ENCODE data around the gene ACTR6.
"Not testable (repeated sequence)": the region's sequence is repeated elsewhere in the genome, so short reads cannot be mapped to it uniquely, and the experiment has no call there.

ACTR6 gene

DNA sequence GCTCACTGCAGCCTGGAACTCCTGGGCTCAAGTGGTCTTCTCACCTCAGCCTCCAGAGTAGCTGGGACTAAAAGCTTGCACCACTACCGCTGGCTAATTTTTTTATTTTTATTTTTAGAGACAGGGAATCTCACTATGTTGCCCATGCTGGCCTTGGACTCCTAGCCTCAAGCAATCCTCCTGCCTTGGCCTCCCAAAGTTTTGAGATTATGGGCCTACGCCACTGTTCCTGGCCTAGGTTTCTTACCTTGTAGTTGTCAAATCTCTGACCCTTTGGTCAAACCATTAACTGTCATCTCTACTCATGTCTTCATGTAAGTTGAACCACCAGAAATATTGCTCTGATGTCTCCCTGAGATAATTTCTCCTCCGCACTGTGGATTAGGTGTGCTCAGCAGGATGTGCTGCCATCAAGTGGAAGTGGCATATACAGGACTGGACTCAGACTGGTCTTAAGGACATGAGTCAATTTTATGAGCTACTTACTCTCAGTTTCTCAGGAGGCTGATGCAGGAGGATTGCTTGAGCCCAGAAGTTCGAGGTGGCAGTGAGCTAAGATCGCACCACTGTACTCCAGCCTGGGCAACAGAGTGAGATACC, 28.5 kb downstream of the ACTR6 start:
- Histone ChIP-seq H3K4me1 (ENCODE audit: insufficient read depth, low read length) (no peaks in the 10 kb centered on the region), H3K36me3 (ENCODE audit: insufficient read depth, low read depth, low read length) (peaks cover 13% of the 10 kb centered on the region), H3K27me3 (ENCODE audit: insufficient read depth, low read length) (no peaks in the 10 kb centered on the region), H3K9me3 (ENCODE audit: insufficient read depth, low read depth, low read length) (no peaks in the 10 kb centered on the region), H3K9ac (ENCODE audit: low read depth, low read length) (no peak overlapping the region), H3K4me3 (ENCODE audit: low read length) (no peak overlapping the region), H3K27ac (ENCODE audit: low read length) (no peak overlapping the region)

- H3K9ac ChIP-seq (ENCODE audit: low read depth, low read length) = no peak overlapping the region
- no peak overlapping the region for H3K27ac ChIP-seq (ENCODE audit: low read length)
- no peaks in the 10 kb centered on the region for H3K9me3 ChIP-seq (ENCODE audit: insufficient read depth, low read depth, low read length)
- H3K4me1 ChIP-seq (ENCODE audit: insufficient read depth, low read length) = no peaks in the 10 kb centered on the region
- H3K36me3 ChIP-seq (ENCODE audit: insufficient read depth, low read depth, low read length) = peaks cover 7% of the 10 kb centered on the region
- H3K4me3 ChIP-seq (ENCODE audit: low read length) = no peak overlapping the region
- no peaks in the 10 kb centered on the region for H3K27me3 ChIP-seq (ENCODE audit: insufficient read depth, low read length)
Observed at GRCh38 chr12:100229876-100230275, 29.3 kb downstream of the ACTR6 start.

GRCh38 chr12:100231873-100232272, 31.3 kb downstream of the ACTR6 start:
- H3K27ac ChIP-seq (ENCODE audit: low read length); H3K36me3 ChIP-seq (ENCODE audit: insufficient read depth, low read depth, low read length); H3K4me3 ChIP-seq (ENCODE audit: low read length); H3K4me1 ChIP-seq (ENCODE audit: insufficient read depth, low read length); H3K27me3 ChIP-seq (ENCODE audit: insufficient read depth, low read length); H3K9ac ChIP-seq (ENCODE audit: low read depth, low read length); H3K9me3 ChIP-seq (ENCODE audit: insufficient read depth, low read depth, low read length): not testable (repeated sequence)

- Histone ChIP-seq H3K4me3 (ENCODE audit: low read length) (no peak overlapping the region), H3K4me1 (ENCODE audit: insufficient read depth, low read length) (no peaks in the 10 kb centered on the region), H3K27me3 (ENCODE audit: insufficient read depth, low read length) (no peaks in the 10 kb centered on the region), H3K9me3 (ENCODE audit: insufficient read depth, low read depth, low read length) (no peaks in the 10 kb centered on the region), H3K9ac (ENCODE audit: low read depth, low read length) (no peak overlapping the region), H3K36me3 (ENCODE audit: insufficient read depth, low read depth, low read length) (no peaks in the 10 kb centered on the region), H3K27ac (ENCODE audit: low read length) (no peak overlapping the region)
Observed at GRCh38 chr12:100234166-100234565, 33.6 kb downstream of the ACTR6 start.

GRCh38 chr12:100234591-100235304, 34.1 kb downstream of the ACTR6 start:
- H3K9me3 ChIP-seq (ENCODE audit: insufficient read depth, low read depth, low read length) = no peaks in the 10 kb centered on the region
- H3K27me3 ChIP-seq (ENCODE audit: insufficient read depth, low read length) = no peaks in the 10 kb centered on the region
- no peak overlapping the region for H3K27ac ChIP-seq (ENCODE audit: low read length)
- H3K36me3 ChIP-seq (ENCODE audit: insufficient read depth, low read depth, low read length) = no peaks in the 10 kb centered on the region
- H3K9ac ChIP-seq (ENCODE audit: low read depth, low read length) = no peak overlapping the region
- no peak overlapping the region for H3K4me3 ChIP-seq (ENCODE audit: low read length)
- H3K4me1 ChIP-seq (ENCODE audit: insufficient read depth, low read length) = no peaks in the 10 kb centered on the region

DNA sequence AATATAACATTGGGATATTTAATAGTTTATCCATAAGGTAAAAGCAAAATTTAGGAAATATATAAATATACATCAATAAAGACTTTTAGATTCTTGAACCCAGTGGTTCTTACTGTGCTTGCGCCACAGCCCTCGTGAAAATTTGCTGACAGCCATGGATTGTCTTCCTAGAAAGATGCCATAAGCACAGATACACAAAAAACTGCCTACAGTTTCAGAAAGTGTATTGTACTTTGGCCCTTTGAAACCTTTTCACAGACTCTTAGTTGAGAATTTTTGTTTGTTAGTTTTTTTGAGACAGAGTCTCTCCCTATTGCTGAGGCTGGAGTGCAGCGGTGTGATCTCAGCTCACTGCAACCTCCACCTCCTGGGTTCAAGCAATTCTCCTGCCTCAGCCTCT, 38.2 kb downstream of the ACTR6 start:
- Histone ChIP-seq H3K9ac (ENCODE audit: low read depth, low read length) (no peak overlapping the region), H3K36me3 (ENCODE audit: insufficient read depth, low read depth, low read length) (no peaks in the 10 kb centered on the region), H3K4me3 (ENCODE audit: low read length) (no peak overlapping the region), H3K4me1 (ENCODE audit: insufficient read depth, low read length) (no peaks in the 10 kb centered on the region), H3K27me3 (ENCODE audit: insufficient read depth, low read length) (no peaks in the 10 kb centered on the region), H3K27ac (ENCODE audit: low read length) (no peak overlapping the region), H3K9me3 (ENCODE audit: insufficient read depth, low read depth, low read length) (no peaks in the 10 kb centered on the region)

- Histone ChIP-seq H3K27ac (ENCODE audit: low read length) (no peak overlapping the region), H3K9ac (ENCODE audit: low read depth, low read length) (no peak overlapping the region), H3K36me3 (ENCODE audit: insufficient read depth, low read depth, low read length) (no peaks in the 10 kb centered on the region), H3K27me3 (ENCODE audit: insufficient read depth, low read length) (no peaks in the 10 kb centered on the region), H3K9me3 (ENCODE audit: insufficient read depth, low read depth, low read length) (no peaks in the 10 kb centered on the region), H3K4me1 (ENCODE audit: insufficient read depth, low read length) (no peaks in the 10 kb centered on the region), H3K4me3 (ENCODE audit: low read length) (no peak overlapping the region)
Observed at GRCh38 chr12:100239589-100239988, 39.0 kb downstream of the ACTR6 start.

GRCh38 chr12:100243137-100243536, 42.5 kb downstream of the ACTR6 start:
- no peak overlapping the region for H3K9ac ChIP-seq (ENCODE audit: low read depth, low read length)
- no peaks in the 10 kb centered on the region for H3K27me3 ChIP-seq (ENCODE audit: insufficient read depth, low read length)
- H3K27ac ChIP-seq (ENCODE audit: low read length) = no peak overlapping the region
- H3K9me3 ChIP-seq (ENCODE audit: insufficient read depth, low read depth, low read length) = no peaks in the 10 kb centered on the region
- no peaks in the 10 kb centered on the region for H3K4me1 ChIP-seq (ENCODE audit: insufficient read depth, low read length)
- H3K36me3 ChIP-seq (ENCODE audit: insufficient read depth, low read depth, low read length) = no peaks in the 10 kb centered on the region
- no peak overlapping the region for H3K4me3 ChIP-seq (ENCODE audit: low read length)

GRCh38 chr12:100247765-100248164, 47.1 kb downstream of the ACTR6 start:
- Histone ChIP-seq H3K4me1 (ENCODE audit: insufficient read depth, low read length) (no peaks in the 10 kb centered on the region), H3K4me3 (ENCODE audit: low read length) (no peak overlapping the region), H3K9ac (ENCODE audit: low read depth, low read length) (no peak overlapping the region), H3K27me3 (ENCODE audit: insufficient read depth, low read length) (no peaks in the 10 kb centered on the region), H3K36me3 (ENCODE audit: insufficient read depth, low read depth, low read length) (no peaks in the 10 kb centered on the region), H3K9me3 (ENCODE audit: insufficient read depth, low read depth, low read length) (no peaks in the 10 kb centered on the region), H3K27ac (ENCODE audit: low read length) (no peak overlapping the region)

DNA sequence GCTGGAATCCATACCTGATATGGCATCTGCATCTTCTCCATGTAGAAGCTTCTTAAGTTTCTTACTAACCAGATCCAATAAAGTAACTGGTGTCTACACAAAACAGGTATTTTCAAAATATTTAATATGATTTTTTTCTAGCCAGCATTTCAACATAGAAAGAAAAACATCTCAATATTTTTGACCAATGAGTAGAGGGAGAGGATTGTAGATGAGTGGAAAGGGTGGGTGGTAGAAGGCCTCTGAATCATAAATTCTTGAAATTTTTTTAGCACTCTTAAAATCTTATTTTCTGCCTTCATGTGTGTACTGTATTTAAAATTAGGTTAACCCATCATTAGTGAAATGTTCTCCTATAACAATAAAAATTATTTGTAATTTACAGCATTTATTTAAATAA, 48.3 kb downstream of the ACTR6 start:
- no peaks in the 10 kb centered on the region for H3K27me3 ChIP-seq (ENCODE audit: insufficient read depth, low read length)
- H3K36me3 ChIP-seq (ENCODE audit: insufficient read depth, low read depth, low read length) = no peaks in the 10 kb centered on the region
- H3K4me1 ChIP-seq (ENCODE audit: insufficient read depth, low read length) = no peaks in the 10 kb centered on the region
- no peak overlapping the region for H3K4me3 ChIP-seq (ENCODE audit: low read length)
- no peaks in the 10 kb centered on the region for H3K9me3 ChIP-seq (ENCODE audit: insufficient read depth, low read depth, low read length)
- no peak overlapping the region for H3K27ac ChIP-seq (ENCODE audit: low read length)
- no peak overlapping the region for H3K9ac ChIP-seq (ENCODE audit: low read depth, low read length)

DNA sequence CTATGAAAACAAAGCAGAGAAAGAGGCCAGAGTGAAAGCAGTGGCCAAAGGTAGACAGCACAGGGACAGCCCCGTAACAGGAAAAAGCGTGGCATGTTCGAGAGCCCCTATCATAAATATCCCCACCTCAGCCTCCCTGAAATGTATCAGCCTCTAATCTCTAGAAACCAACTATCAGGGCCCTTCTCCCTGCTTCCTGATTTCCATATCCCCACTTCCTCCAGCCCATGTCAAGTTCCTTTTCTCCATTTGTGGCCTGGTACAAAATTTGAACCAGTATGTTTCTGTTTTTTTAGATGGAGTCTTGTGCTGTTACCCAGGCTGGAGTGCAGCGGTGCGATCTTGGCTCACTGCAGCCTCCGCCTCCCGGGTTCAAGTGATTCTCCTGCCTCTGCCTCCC, 49.3 kb downstream of the ACTR6 start:
- no peak overlapping the region for H3K9ac ChIP-seq (ENCODE audit: low read depth, low read length)
- H3K4me3 ChIP-seq (ENCODE audit: low read length) = no peak overlapping the region
- no peaks in the 10 kb centered on the region for H3K4me1 ChIP-seq (ENCODE audit: insufficient read depth, low read length)
- H3K27me3 ChIP-seq (ENCODE audit: insufficient read depth, low read length) = no peaks in the 10 kb centered on the region
- H3K9me3 ChIP-seq (ENCODE audit: insufficient read depth, low read depth, low read length) = no peaks in the 10 kb centered on the region
- no peak overlapping the region for H3K27ac ChIP-seq (ENCODE audit: low read length)
- H3K36me3 ChIP-seq (ENCODE audit: insufficient read depth, low read depth, low read length) = no peaks in the 10 kb centered on the region

DNA sequence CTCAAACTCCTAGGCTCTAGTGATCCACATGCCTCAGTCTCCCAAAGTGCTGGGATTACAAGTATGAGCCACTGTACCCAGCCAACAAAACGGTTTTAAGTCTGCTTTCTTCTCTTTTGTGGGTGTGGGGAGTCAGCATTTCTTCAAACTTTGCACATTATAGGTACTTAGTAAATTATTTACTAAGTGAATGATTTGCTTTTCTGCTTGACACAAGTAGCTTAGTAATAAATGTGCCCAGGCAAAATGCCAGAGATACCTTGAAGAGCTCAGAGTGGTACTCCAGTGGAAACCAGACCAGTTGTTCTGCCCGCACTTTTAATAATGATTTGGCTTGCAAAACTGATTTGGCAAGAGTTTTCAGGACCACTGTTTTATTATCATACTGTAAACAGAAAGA, 51.3 kb downstream of the ACTR6 start:
- H3K27me3 ChIP-seq (ENCODE audit: insufficient read depth, low read length) = no peaks in the 10 kb centered on the region
- no peaks in the 10 kb centered on the region for H3K4me1 ChIP-seq (ENCODE audit: insufficient read depth, low read length)
- no peaks in the 10 kb centered on the region for H3K9me3 ChIP-seq (ENCODE audit: insufficient read depth, low read depth, low read length)
- no peak overlapping the region for H3K4me3 ChIP-seq (ENCODE audit: low read length)
- H3K36me3 ChIP-seq (ENCODE audit: insufficient read depth, low read depth, low read length) = no peaks in the 10 kb centered on the region
- no peak overlapping the region for H3K9ac ChIP-seq (ENCODE audit: low read depth, low read length)
- no peak overlapping the region for H3K27ac ChIP-seq (ENCODE audit: low read length)

Data from iPS-20b (cell line).